Astrocyte (in vitro differentiated cells and primary cell): ENCODE measurements around the gene PPY.

Experiments used
- CTCF ChIP-seq: IDR thresholded peaks from 2 replicates; pipeline ENCODE4 v1.5.1; 2011; ENCODE audit warnings: low read depth, mild to moderate bottlenecking, inconsistent platforms, low read length, moderate library complexity; ENCODE audit not compliant: insufficient read depth
- EZH2 ChIP-seq: IDR thresholded peaks from 2 replicates; pipeline ENCODE4 v1.6.1; 2012; ENCODE audit warnings: mild to moderate bottlenecking, low read length, inconsistent platforms; ENCODE audit not compliant: insufficient read depth

GRCh38 chr17:43935926-43936261 is 6.4 kb downstream of the PPY start:
- TF ChIP-seq CTCF: no peak
- TF ChIP-seq EZH2: no peak
